Measurements from ENCODE around the gene RRP8.

RRP8 gene

GRCh38 chr11:6633422-6634408 is 30.3 kb upstream of the RRP8 start:
- Histone ChIP-seq H3K9ac (ENCODE audit: low read length in 5 of 5) (no peak overlapping the region), H3K4me3 (ENCODE audit: low read depth in 1 of 5, low read length in 5 of 5) (no peak overlapping the region), H3K9me3 (ENCODE audit: control insufficient read depth in 5 of 5, low read length in 5 of 5) (no peaks in the 10 kb centered on the region), H3K27ac (ENCODE audit: low read depth, low read length) (peak overlapping the region; percentile 65), H3K4me1 (ENCODE audit: control insufficient read depth in 5 of 5, insufficient read depth in 5 of 5, low read length in 5 of 5) (peaks cover 5 to 53% (median 28%) of the 10 kb centered on the region in 5 donors), H3K36me3 (ENCODE audit: control insufficient read depth in 5 of 5, insufficient read depth in 5 of 5, low read length in 5 of 5) (peaks cover 0 to 48% (median 44%) of the 10 kb centered on the region in 5 donors), H3K27me3 (ENCODE audit: control insufficient read depth in 5 of 5, insufficient read depth in 4 of 5, low read length in 5 of 5) (no peaks in the 10 kb centered on the region)

GRCh38 chr11:6632116-6633073 is 29.0 kb upstream of the RRP8 start:
- H3K9ac ChIP-seq (ENCODE audit: low read length in 5 of 5), result no peak overlapping the region
- H3K4me1 ChIP-seq (ENCODE audit: control insufficient read depth in 5 of 5, insufficient read depth in 5 of 5, low read length in 5 of 5), result peaks cover 0 to 40% (median 16%) of the 10 kb centered on the region in 5 donors
- peaks cover 0 to 57% (median 53%) of the 10 kb centered on the region in 5 donors for H3K36me3 ChIP-seq (ENCODE audit: control insufficient read depth in 5 of 5, insufficient read depth in 5 of 5, low read length in 5 of 5)
- H3K4me3 ChIP-seq (ENCODE audit: low read depth in 1 of 5, low read length in 5 of 5), result no peak overlapping the region
- H3K27ac ChIP-seq (ENCODE audit: low read depth, low read length), result no peak overlapping the region
- H3K9me3 ChIP-seq (ENCODE audit: control insufficient read depth in 5 of 5, low read length in 5 of 5), result no peaks in the 10 kb centered on the region
- no peaks in the 10 kb centered on the region for H3K27me3 ChIP-seq (ENCODE audit: control insufficient read depth in 5 of 5, insufficient read depth in 4 of 5, low read length in 5 of 5)

GRCh38 chr11:6631361-6631890 is 28.0 kb upstream of the RRP8 start:
- H3K9me3 ChIP-seq (ENCODE audit: control insufficient read depth in 5 of 5, low read length in 5 of 5), result no peaks in the 10 kb centered on the region
- H3K36me3 ChIP-seq (ENCODE audit: control insufficient read depth in 5 of 5, insufficient read depth in 5 of 5, low read length in 5 of 5), result peaks cover 0 to 67% (median 63%) of the 10 kb centered on the region in 5 donors

GRCh38 chr11:6630632-6631291 is 27.3 kb upstream of the RRP8 start:
- no peak overlapping the region for H3K27ac ChIP-seq (ENCODE audit: low read depth, low read length)
- H3K9ac ChIP-seq (ENCODE audit: low read length in 5 of 5), result no peak overlapping the region
- H3K4me1 ChIP-seq (ENCODE audit: control insufficient read depth in 5 of 5, insufficient read depth in 5 of 5, low read length in 5 of 5), result peaks cover 0 to 26% (median 10%) of the 10 kb centered on the region in 5 donors
- H3K27me3 ChIP-seq (ENCODE audit: control insufficient read depth in 5 of 5, insufficient read depth in 4 of 5, low read length in 5 of 5), result no peaks in the 10 kb centered on the region
- H3K9me3 ChIP-seq (ENCODE audit: control insufficient read depth in 5 of 5, low read length in 5 of 5), result no peaks in the 10 kb centered on the region
- no peak overlapping the region for H3K4me3 ChIP-seq (ENCODE audit: low read depth in 1 of 5, low read length in 5 of 5)
- H3K36me3 ChIP-seq (ENCODE audit: control insufficient read depth in 5 of 5, insufficient read depth in 5 of 5, low read length in 5 of 5), result peaks cover 0 to 74% (median 70%) of the 10 kb centered on the region in 5 donors

More at GRCh38 chr11:6631361-6631890, 28.0 kb upstream of the RRP8 start:
- Histone ChIP-seq H3K4me1 (ENCODE audit: control insufficient read depth in 5 of 5, insufficient read depth in 5 of 5, low read length in 5 of 5) (peaks cover 0 to 30% (median 16%) of the 10 kb centered on the region in 5 donors), H3K27me3 (ENCODE audit: control insufficient read depth in 5 of 5, insufficient read depth in 4 of 5, low read length in 5 of 5) (no peaks in the 10 kb centered on the region), H3K4me3 (ENCODE audit: low read depth in 1 of 5, low read length in 5 of 5) (no peak overlapping the region), H3K27ac (ENCODE audit: low read depth, low read length) (no peak overlapping the region), H3K9ac (ENCODE audit: low read length in 5 of 5) (no peak overlapping the region)

- peaks cover 0 to 81% (median 77%) of the 10 kb centered on the region in 5 donors for H3K36me3 ChIP-seq (ENCODE audit: control insufficient read depth in 5 of 5, insufficient read depth in 5 of 5, low read length in 5 of 5)
- no peak overlapping the region for H3K27ac ChIP-seq (ENCODE audit: low read depth, low read length)
- no peak overlapping the region for H3K4me3 ChIP-seq (ENCODE audit: low read depth in 1 of 5, low read length in 5 of 5)
- H3K27me3 ChIP-seq (ENCODE audit: control insufficient read depth in 5 of 5, insufficient read depth in 4 of 5, low read length in 5 of 5), result no peaks in the 10 kb centered on the region
- no peaks in the 10 kb centered on the region for H3K9me3 ChIP-seq (ENCODE audit: control insufficient read depth in 5 of 5, low read length in 5 of 5)
- H3K4me1 ChIP-seq (ENCODE audit: control insufficient read depth in 5 of 5, insufficient read depth in 5 of 5, low read length in 5 of 5), result peaks cover 0 to 19% (median 3%) of the 10 kb centered on the region in 5 donors
- no peak overlapping the region for H3K9ac ChIP-seq (ENCODE audit: low read length in 5 of 5)
Observed at GRCh38 chr11:6629892-6630631, 26.6 kb upstream of the RRP8 start.

GRCh38 chr11:6629573-6629891 is 26.1 kb upstream of the RRP8 start:
- no peaks in the 10 kb centered on the region for H3K27me3 ChIP-seq (ENCODE audit: control insufficient read depth in 5 of 5, insufficient read depth in 4 of 5, low read length in 5 of 5)
- peaks cover 0 to 86% (median 82%) of the 10 kb centered on the region in 5 donors for H3K36me3 ChIP-seq (ENCODE audit: control insufficient read depth in 5 of 5, insufficient read depth in 5 of 5, low read length in 5 of 5)
- H3K4me3 ChIP-seq (ENCODE audit: low read depth in 1 of 5, low read length in 5 of 5), result no peak overlapping the region

GRCh38 chr11:6628526-6628925 is 25.1 kb upstream of the RRP8 start:
- no peaks in the 10 kb centered on the region for H3K27me3 ChIP-seq (ENCODE audit: control insufficient read depth in 5 of 5, insufficient read depth in 4 of 5, low read length in 5 of 5)
- no peaks in the 10 kb centered on the region for H3K9me3 ChIP-seq (ENCODE audit: control insufficient read depth in 5 of 5, low read length in 5 of 5)
- H3K4me1 ChIP-seq (ENCODE audit: control insufficient read depth in 5 of 5, insufficient read depth in 5 of 5, low read length in 5 of 5), result peaks cover 0 to 3% (median 0%) of the 10 kb centered on the region in 5 donors
- peaks cover 0 to 93% (median 89%) of the 10 kb centered on the region in 5 donors for H3K36me3 ChIP-seq (ENCODE audit: control insufficient read depth in 5 of 5, insufficient read depth in 5 of 5, low read length in 5 of 5)
- H3K27ac ChIP-seq (ENCODE audit: low read depth, low read length), result no peak overlapping the region
- H3K9ac ChIP-seq (ENCODE audit: low read length in 5 of 5), result no peak overlapping the region
- no peak overlapping the region for H3K4me3 ChIP-seq (ENCODE audit: low read depth in 1 of 5, low read length in 5 of 5)

More at GRCh38 chr11:6629573-6629891, 26.1 kb upstream of the RRP8 start:
- Histone ChIP-seq H3K9me3 (ENCODE audit: control insufficient read depth in 5 of 5, low read length in 5 of 5) (no peaks in the 10 kb centered on the region), H3K4me1 (ENCODE audit: control insufficient read depth in 5 of 5, insufficient read depth in 5 of 5, low read length in 5 of 5) (peaks cover 0 to 13% (median 0%) of the 10 kb centered on the region in 5 donors), H3K9ac (ENCODE audit: low read length in 5 of 5) (no peak overlapping the region), H3K27ac (ENCODE audit: low read depth, low read length) (no peak overlapping the region)

GRCh38 chr11:6627762-6628241 is 24.4 kb upstream of the RRP8 start:
- no peaks in the 10 kb centered on the region for H3K27me3 ChIP-seq (ENCODE audit: control insufficient read depth in 5 of 5, insufficient read depth in 4 of 5, low read length in 5 of 5)
- H3K36me3 ChIP-seq (ENCODE audit: control insufficient read depth in 5 of 5, insufficient read depth in 5 of 5, low read length in 5 of 5), result peaks cover 0 to 91% (median 88%) of the 10 kb centered on the region in 5 donors
- H3K9me3 ChIP-seq (ENCODE audit: control insufficient read depth in 5 of 5, low read length in 5 of 5), result no peaks in the 10 kb centered on the region
- no peak overlapping the region for H3K9ac ChIP-seq (ENCODE audit: low read length in 5 of 5)
- H3K4me1 ChIP-seq (ENCODE audit: control insufficient read depth in 5 of 5, insufficient read depth in 5 of 5, low read length in 5 of 5), result peaks cover 0 to 2% (median 0%) of the 10 kb centered on the region in 5 donors
- H3K4me3 ChIP-seq (ENCODE audit: low read depth in 1 of 5, low read length in 5 of 5), result no peak overlapping the region
- no peak overlapping the region for H3K27ac ChIP-seq (ENCODE audit: low read depth, low read length)
